Metanephros (tissue), 1 donor: ENCODE results near the gene CAPS2. TPM values are rescaled to one million over a fixed set of nuclear protein-coding genes. Genes with fewer than 3 reads are reported as not detected.

Experiments used
- total RNA-seq: library from RNA; depleted of rRNA; stranded (reverse); fragments of >200 nt; gene quantifications from one replicate; pipeline ENCODE4 v1.2.3, GENCODE V29; 2014

CAPS2 gene
- 11.9 TPM for total RNA-seq

GRCh38 chr12:75329918-75330826, at the start of gene CAPS2:
CAPS2 (minus strand) TSS chr12:75330324; CDS start chr12:75326498, 3,826 bp downstream.

GRCh38 chr12:75334384-75335030, 4.4 kb upstream of the CAPS2 start, which contains the start of gene GLIPR1L1:
GLIPR1L1 (plus strand) TSS chr12:75334670; CDS start chr12:75334729, 59 bp downstream.

Other genes with a start within 250 kb of the CAPS2 start
- gene KCNC2, start 120.5 kb downstream of the CAPS2 start, total RNA-seq = 2.2 TPM
- not detected for gene GLIPR1L1, start 4.3 kb upstream of the CAPS2 start, total RNA-seq
- gene GLIPR1L2, start 60.8 kb upstream of the CAPS2 start, total RNA-seq = 3.4 TPM
- gene GLIPR1, start 150.4 kb upstream of the CAPS2 start, total RNA-seq = 12.8 TPM
- gene KRR1, start 181.3 kb upstream of the CAPS2 start, total RNA-seq = 62.0 TPM